ENCODE results near the gene ZBTB18.

The ZBTB18 gene

GRCh38 chr1:244060686-244061085 lies 9.6 kb downstream of the ZBTB18 start:
- no peak for FAIRE-seq

GRCh38 chr1:244062156-244062725 lies 11.2 kb downstream of the ZBTB18 start:
- no peak for DNase-seq (ENCODE audit: insufficient read length, low spot score)
- FAIRE-seq: no peak

More at GRCh38 chr1:244060686-244061085, 9.6 kb downstream of the ZBTB18 start:
- no peak for DNase-seq (ENCODE audit: insufficient read length, low spot score)

- no peak for FAIRE-seq
- DNase-seq (ENCODE audit: insufficient read length, low spot score): no peak
Measured at GRCh38 chr1:244063498-244063897, 12.4 kb downstream of the ZBTB18 start.

GRCh38 chr1:244064621-244065020 lies 13.5 kb downstream of the ZBTB18 start:
- FAIRE-seq: no peak
- no peak for DNase-seq (ENCODE audit: insufficient read length, low spot score)

- DNase-seq (ENCODE audit: insufficient read length, low spot score) (no peak), FAIRE-seq (no peak)
Measured at GRCh38 chr1:244065063-244065793, 14.1 kb downstream of the ZBTB18 start.

- peak; percentile 49 for DNase-seq (ENCODE audit: insufficient read length, low spot score)
- FAIRE-seq: no peak
Measured at GRCh38 chr1:244065960-244066388, 14.9 kb downstream of the ZBTB18 start.

- FAIRE-seq: no peak
- no peak for DNase-seq (ENCODE audit: insufficient read length, low spot score)
Measured at GRCh38 chr1:244066954-244067716, 16.1 kb downstream of the ZBTB18 start.

- FAIRE-seq (no peak), DNase-seq (ENCODE audit: insufficient read length, low spot score) (no peak)
Measured at GRCh38 chr1:244067893-244068292, 16.8 kb downstream of the ZBTB18 start.

- FAIRE-seq (no peak), DNase-seq (ENCODE audit: insufficient read length, low spot score) (no peak)
Measured at GRCh38 chr1:244068567-244068966, 17.5 kb downstream of the ZBTB18 start.

- DNase-seq (ENCODE audit: insufficient read length, low spot score) (no peak), FAIRE-seq (no peak)
Measured at GRCh38 chr1:244069326-244069898, 18.3 kb downstream of the ZBTB18 start.

- DNase-seq (ENCODE audit: insufficient read length, low spot score): no peak
- no peak for FAIRE-seq
Measured at GRCh38 chr1:244074559-244075171, 23.6 kb downstream of the ZBTB18 start.

- DNase-seq (ENCODE audit: insufficient read length, low spot score) (no peak), FAIRE-seq (peak; percentile 20)
Measured at GRCh38 chr1:244075247-244075722, 24.2 kb downstream of the ZBTB18 start.

- FAIRE-seq (no peak), DNase-seq (ENCODE audit: insufficient read length, low spot score) (no peak)
Measured at GRCh38 chr1:244076740-244077139, 25.7 kb downstream of the ZBTB18 start.

GRCh38 chr1:244077473-244078220 lies 26.6 kb downstream of the ZBTB18 start:
- DNase-seq (ENCODE audit: insufficient read length, low spot score) (no peak), FAIRE-seq (no peak)

GRCh38 chr1:244080343-244080929 lies 29.4 kb downstream of the ZBTB18 start:
- no peak for FAIRE-seq

GRCh38 chr1:244082969-244083368 lies 31.9 kb downstream of the ZBTB18 start:
- FAIRE-seq: no peak

More at GRCh38 chr1:244080343-244080929, 29.4 kb downstream of the ZBTB18 start:
- no peak for DNase-seq (ENCODE audit: insufficient read length, low spot score)

GRCh38 chr1:244083383-244083943 lies 32.4 kb downstream of the ZBTB18 start:
- DNase-seq (ENCODE audit: insufficient read length, low spot score) (no peak), FAIRE-seq (no peak)

More at GRCh38 chr1:244082969-244083368, 31.9 kb downstream of the ZBTB18 start:
- no peak for DNase-seq (ENCODE audit: insufficient read length, low spot score)

- FAIRE-seq (no peak), DNase-seq (ENCODE audit: insufficient read length, low spot score) (no peak)
Measured at GRCh38 chr1:244084763-244085162, 33.7 kb downstream of the ZBTB18 start.

- FAIRE-seq (no peak), DNase-seq (ENCODE audit: insufficient read length, low spot score) (no peak)
Measured at GRCh38 chr1:244085891-244086290, 34.8 kb downstream of the ZBTB18 start.
